Liver (tissue), 3 donors: ENCODE results near the gene ZNF835.

ENCODE experiments used
- TAF1 ChIP-seq: conservative IDR thresholded peaks from 2 replicates; pipeline ENCODE4 v1.6.1; 2016; ENCODE audit warnings: antibody characterized with exemption, mild to moderate bottlenecking
- TF ChIP-seq, protein P1 (sequence below): fragments of 150-350 bp; IDR thresholded peaks from 2 replicates; pipeline ENCODE4 v1.5.1; 2017; ENCODE audit warnings: improper control_type of control experiment, low read depth, low read length; ENCODE audit not compliant: missing input control
- TF ChIP-seq, protein P2 (sequence below): IDR thresholded peaks from 2 replicates; pipeline ENCODE4 v1.6.1; 2016; ENCODE audit warnings: antibody characterized with exemption
- donor health status: healthy.
- donor health status: healthy.

DNA sequence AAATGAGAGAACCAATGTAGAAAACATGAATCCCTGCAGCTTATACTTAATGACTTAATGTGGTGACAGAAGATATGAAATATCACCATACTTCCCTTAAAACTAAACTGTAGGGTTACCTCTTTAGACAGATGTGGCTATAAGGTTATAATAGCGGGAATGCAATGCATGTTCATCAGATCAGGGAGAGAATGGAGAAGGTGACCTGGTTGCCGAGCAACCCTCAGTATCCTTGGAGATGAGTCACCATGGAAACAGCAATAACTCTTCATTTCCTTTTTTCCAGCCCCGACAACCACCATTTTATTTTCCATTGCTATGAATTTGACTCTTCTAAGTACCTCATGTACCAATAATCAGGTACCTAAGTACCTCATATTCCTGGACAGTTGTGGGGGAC is 28.0 kb upstream of the ZNF835 start:
- TF ChIP-seq, protein P1, sequence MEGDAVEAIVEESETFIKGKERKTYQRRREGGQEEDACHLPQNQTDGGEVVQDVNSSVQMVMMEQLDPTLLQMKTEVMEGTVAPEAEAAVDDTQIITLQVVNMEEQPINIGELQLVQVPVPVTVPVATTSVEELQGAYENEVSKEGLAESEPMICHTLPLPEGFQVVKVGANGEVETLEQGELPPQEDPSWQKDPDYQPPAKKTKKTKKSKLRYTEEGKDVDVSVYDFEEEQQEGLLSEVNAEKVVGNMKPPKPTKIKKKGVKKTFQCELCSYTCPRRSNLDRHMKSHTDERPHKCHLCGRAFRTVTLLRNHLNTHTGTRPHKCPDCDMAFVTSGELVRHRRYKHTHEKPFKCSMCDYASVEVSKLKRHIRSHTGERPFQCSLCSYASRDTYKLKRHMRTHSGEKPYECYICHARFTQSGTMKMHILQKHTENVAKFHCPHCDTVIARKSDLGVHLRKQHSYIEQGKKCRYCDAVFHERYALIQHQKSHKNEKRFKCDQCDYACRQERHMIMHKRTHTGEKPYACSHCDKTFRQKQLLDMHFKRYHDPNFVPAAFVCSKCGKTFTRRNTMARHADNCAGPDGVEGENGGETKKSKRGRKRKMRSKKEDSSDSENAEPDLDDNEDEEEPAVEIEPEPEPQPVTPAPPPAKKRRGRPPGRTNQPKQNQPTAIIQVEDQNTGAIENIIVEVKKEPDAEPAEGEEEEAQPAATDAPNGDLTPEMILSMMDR, result no peak
- TF ChIP-seq TAF1, result no peak
- TF ChIP-seq, protein P2, sequence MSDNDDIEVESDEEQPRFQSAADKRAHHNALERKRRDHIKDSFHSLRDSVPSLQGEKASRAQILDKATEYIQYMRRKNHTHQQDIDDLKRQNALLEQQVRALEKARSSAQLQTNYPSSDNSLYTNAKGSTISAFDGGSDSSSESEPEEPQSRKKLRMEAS, result no peak
